GM19468 (cell line): ENCODE measurements around the gene TADA3.

ENCODE experiments used
- ATAC-seq: cut with Tn5 transposase; IDR thresholded peaks from one replicate; pipeline ENCODE4 v1.9.1; 2021; ENCODE audit warnings: mild to moderate bottlenecking, moderate library complexity, moderate number of reproducible peaks; ENCODE audit not compliant: unreplicated experiment; ENCODE audit errors: extremely low read depth

The TADA3 gene

GRCh38 chr3:9769012-9769411 is 23.3 kb downstream of the TADA3 start:
- no peak for ATAC-seq

GRCh38 chr3:9768141-9768775 is 24.0 kb downstream of the TADA3 start:
- ATAC-seq, result no peak

GRCh38 chr3:9767418-9767817 is 24.9 kb downstream of the TADA3 start:
- no peak for ATAC-seq

GRCh38 chr3:9765865-9766264 is 26.4 kb downstream of the TADA3 start:
- no peak for ATAC-seq

- no peak for ATAC-seq
These were observed 29.4 kb downstream of the TADA3 start for GRCh38 chr3:9762871-9763270.

GRCh38 chr3:9761919-9762318 is 30.4 kb downstream of the TADA3 start:
- ATAC-seq, result no peak

- ATAC-seq, result no peak
These were observed 31.3 kb downstream of the TADA3 start for GRCh38 chr3:9760779-9761505.

- no peak for ATAC-seq
These were observed 34.8 kb downstream of the TADA3 start for GRCh38 chr3:9757427-9757826.

GRCh38 chr3:9754678-9755077 is 37.6 kb downstream of the TADA3 start:
- ATAC-seq, result no peak

- no peak for ATAC-seq
These were observed 41.5 kb downstream of the TADA3 start for GRCh38 chr3:9750556-9751411.

GRCh38 chr3:9749645-9750555 is 42.4 kb downstream of the TADA3 start, which contains the start of gene OGG1:
OGG1 (plus strand) TSS chr3:9749952; CDS start chr3:9750287, 335 bp downstream.
- ATAC-seq, result peak; percentile 92

- ATAC-seq, result no peak
These were observed 43.0 kb downstream of the TADA3 start for GRCh38 chr3:9749296-9749644.

- no peak for ATAC-seq
These were observed 44.2 kb downstream of the TADA3 start for GRCh38 chr3:9748031-9748430.

GRCh38 chr3:9747267-9747666 is 45.0 kb downstream of the TADA3 start:
- ATAC-seq, result no peak

- ATAC-seq, result no peak
These were observed 45.9 kb downstream of the TADA3 start for GRCh38 chr3:9746330-9746729.

GRCh38 chr3:9745521-9745920 is 46.8 kb downstream of the TADA3 start:
- no peak for ATAC-seq

- ATAC-seq, result no peak
These were observed 48.1 kb downstream of the TADA3 start for GRCh38 chr3:9744162-9744561.

- no peak for ATAC-seq
These were observed 48.7 kb downstream of the TADA3 start for GRCh38 chr3:9743548-9743947.

GRCh38 chr3:9742560-9742959 is 49.7 kb downstream of the TADA3 start:
- no peak for ATAC-seq

- no peak for ATAC-seq
These were observed 53.1 kb downstream of the TADA3 start for GRCh38 chr3:9739181-9739580.
